Breast epithelium (tissue), 3 donors: Measurements from ENCODE around the gene ACTRT2.

Experiments
- POLR2A ChIP-seq: fragments of 450-650 bp; IDR thresholded peaks from one replicate; pipeline ENCODE4 v1.6.1; 2016; ENCODE audit warnings: antibody characterized with exemption, mild to moderate bottlenecking, moderate library complexity
- POLR2AphosphoS5 ChIP-seq, 3 donors: sonication (generic); formaldehyde crosslinking; IDR thresholded peaks; one replicate each; pipeline ENCODE4 v1.6.1; 2017; ENCODE audit warnings: antibody characterized with exemption in 3 of 3
- TF ChIP-seq, protein P1 (sequence below), 3 donors: fragments of 450-650 bp; IDR thresholded peaks; one replicate each; pipeline ENCODE4 v1.5.1; 2016 to 2017; ENCODE audit warnings: antibody characterized with exemption in 3 of 3, mild to moderate bottlenecking in 3 of 3, moderate library complexity in 3 of 3

DNA sequence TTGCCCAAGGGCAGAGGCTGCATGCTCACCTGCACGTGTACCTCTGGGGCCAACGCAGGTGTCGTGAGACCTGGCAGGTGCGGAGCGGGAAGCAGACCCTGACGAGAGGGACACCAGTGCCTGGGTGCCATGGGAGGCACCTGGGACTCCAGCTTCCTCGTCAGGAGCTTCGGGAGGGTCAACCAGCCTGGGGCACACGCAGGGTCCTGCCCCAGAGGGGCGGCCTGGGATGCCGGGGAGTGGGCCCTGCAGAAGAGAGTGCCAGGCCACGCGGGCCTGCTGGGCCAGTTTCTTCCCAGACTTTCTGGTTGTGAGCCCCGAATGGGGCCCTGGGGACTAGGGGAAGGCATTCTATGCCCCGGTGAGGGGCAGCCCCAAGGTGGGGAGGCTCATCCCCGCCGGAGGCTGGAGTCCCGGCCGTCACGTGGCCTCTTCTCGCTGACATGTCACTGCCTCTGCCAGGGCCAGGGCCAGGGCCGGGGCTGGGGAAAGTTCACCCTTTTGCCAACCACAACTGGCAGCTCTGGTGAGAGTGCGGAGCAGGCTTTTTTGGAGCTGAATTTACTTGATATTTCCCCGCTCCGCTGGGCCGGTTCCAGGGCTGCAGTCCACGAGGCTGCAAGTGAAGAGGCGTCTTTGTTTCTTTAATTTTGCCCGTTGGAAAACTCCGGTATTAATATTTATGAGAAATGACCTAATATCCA, 38.5 kb upstream of the ACTRT2 start:
- TF ChIP-seq, protein P1, sequence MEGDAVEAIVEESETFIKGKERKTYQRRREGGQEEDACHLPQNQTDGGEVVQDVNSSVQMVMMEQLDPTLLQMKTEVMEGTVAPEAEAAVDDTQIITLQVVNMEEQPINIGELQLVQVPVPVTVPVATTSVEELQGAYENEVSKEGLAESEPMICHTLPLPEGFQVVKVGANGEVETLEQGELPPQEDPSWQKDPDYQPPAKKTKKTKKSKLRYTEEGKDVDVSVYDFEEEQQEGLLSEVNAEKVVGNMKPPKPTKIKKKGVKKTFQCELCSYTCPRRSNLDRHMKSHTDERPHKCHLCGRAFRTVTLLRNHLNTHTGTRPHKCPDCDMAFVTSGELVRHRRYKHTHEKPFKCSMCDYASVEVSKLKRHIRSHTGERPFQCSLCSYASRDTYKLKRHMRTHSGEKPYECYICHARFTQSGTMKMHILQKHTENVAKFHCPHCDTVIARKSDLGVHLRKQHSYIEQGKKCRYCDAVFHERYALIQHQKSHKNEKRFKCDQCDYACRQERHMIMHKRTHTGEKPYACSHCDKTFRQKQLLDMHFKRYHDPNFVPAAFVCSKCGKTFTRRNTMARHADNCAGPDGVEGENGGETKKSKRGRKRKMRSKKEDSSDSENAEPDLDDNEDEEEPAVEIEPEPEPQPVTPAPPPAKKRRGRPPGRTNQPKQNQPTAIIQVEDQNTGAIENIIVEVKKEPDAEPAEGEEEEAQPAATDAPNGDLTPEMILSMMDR (IDR thresholded peaks at IDR 0.05): no peak
- no peak for TF ChIP-seq POLR2A
- TF ChIP-seq POLR2AphosphoS5 (IDR thresholded peaks at IDR 0.05): no peak
